Endothelial cell of umbilical vein (primary cell): ENCODE results near the gene EBPL. TPM values are rescaled to one million over a fixed set of nuclear protein-coding genes. Genes with fewer than 3 reads are reported as not detected.

Experiments
- BruUV-seq: library from RNA; stranded (reverse); fragments of 400-500 nt; replicated peaks from 2 replicates; lab custom pipeline; 2021; lab: Mats Ljungman, UMichigan
- CTCF ChIA-PET: fragments of 300-600, 350-600 bp; sonication (Branson Sonifier 250); formaldehyde crosslinking; loops from one replicate; lab custom pipeline; 2021; ENCODE audit warnings: antibody characterized with exemption, inconsistent platforms; lab: Charles Lee
- POLR2A ChIA-PET: fragments of 300-600, 350-600 bp; sonication (Branson Sonifier 250); formaldehyde crosslinking; loops from one replicate; lab custom pipeline; 2021; ENCODE audit warnings: antibody characterized with exemption, inconsistent platforms; lab: Charles Lee
- DNase-seq: peaks from one replicate; pipeline ENCODE4 v3.0.0-alpha.2; 2011; ENCODE audit warnings: low read depth, low spot score
- FAIRE-seq: peaks from 2 replicates; lab custom pipeline; 2011; peaks lifted over from hg19 to GRCh38; lab: Jason Lieb, UNC
- H2AFZ ChIP-seq: 2 replicates; pipeline ENCODE4 v1.6.0; 2012; ENCODE audit warnings: low read depth, low read length, control low read depth, inconsistent platforms
- H3K27ac ChIP-seq: 2 replicates; pipeline ENCODE4 v1.5.1; 2011; ENCODE audit warnings: low read depth, mild to moderate bottlenecking, control low read depth, low read length, moderate library complexity; ENCODE audit not compliant: insufficient read depth
- H3K27me3 ChIP-seq, 2 experiments: 2 replicates each; pipeline versions ENCODE4 v1.6.0 to v1.6.1; 2011; ENCODE audit warnings: low read length in 2 of 2, mixed read lengths in 1 of 2; ENCODE audit not compliant: control insufficient read depth in 2 of 2, insufficient read depth in 2 of 2
- H3K36me3 ChIP-seq, 2 experiments: 2 replicates in 1 of 2; 3 replicates in 1 of 2; pipeline ENCODE4 v1.5.1; 2011; ENCODE audit warnings: low read length in 2 of 2, mild to moderate bottlenecking in 1 of 2, moderate library complexity in 1 of 2; ENCODE audit not compliant: control insufficient read depth in 2 of 2, insufficient read depth in 2 of 2; ENCODE audit errors: extremely low read depth in 1 of 2
- H3K4me1 ChIP-seq: 3 replicates; pipeline ENCODE4 v1.5.1; 2011; ENCODE audit warnings: mild to moderate bottlenecking, low read length; ENCODE audit not compliant: control insufficient read depth, insufficient read depth; ENCODE audit errors: extremely low read depth
- H3K4me2 ChIP-seq: 2 replicates; pipeline ENCODE4 v1.6.1; 2011; ENCODE audit warnings: low read length, control low read depth, mixed read lengths; ENCODE audit not compliant: insufficient read depth
- H3K4me3 ChIP-seq, 3 experiments: fragments of 200-600 bp in 1 of 3; sonication (generic), shearing (Covaris generic) in 1 of 3; replicated peaks in 1 of 3; 2 replicates each; pipeline ENCODE4 v1.5.1; 2011 to 2016; ENCODE audit warnings: control low read depth in 3 of 3, low read length in 3 of 3, mild to moderate bottlenecking in 2 of 3, inconsistent platforms in 1 of 3, low read depth in 1 of 3, moderate library complexity in 1 of 3; ENCODE audit not compliant: insufficient read depth in 1 of 3
- H3K79me2 ChIP-seq: 2 replicates; pipeline ENCODE4 v1.6.0; 2012; ENCODE audit warnings: low read length, inconsistent platforms; ENCODE audit not compliant: control insufficient read depth, insufficient read depth
- H3K9ac ChIP-seq: replicated peaks from 2 replicates; pipeline ENCODE3; 2011; ENCODE audit warnings: low read length, control low read depth; ENCODE audit not compliant: insufficient read depth; ENCODE audit errors: extremely low read depth
- H3K9me1 ChIP-seq: replicated peaks from 3 replicates; pipeline ENCODE4 v1.6.0; 2011; ENCODE audit warnings: mild to moderate bottlenecking, low read length; ENCODE audit not compliant: control insufficient read depth, insufficient read depth; ENCODE audit errors: extremely low read depth
- H3K9me3 ChIP-seq: replicated peaks from 2 replicates; pipeline ENCODE4 v1.5.1; 2012; ENCODE audit warnings: low read length, inconsistent platforms; ENCODE audit not compliant: control insufficient read depth, insufficient read depth
- H4K20me1 ChIP-seq: replicated peaks from 2 replicates; pipeline ENCODE3; 2011; ENCODE audit warnings: mild to moderate bottlenecking, low read length; ENCODE audit not compliant: control insufficient read depth, insufficient read depth; ENCODE audit errors: extremely low read depth
- CTCF ChIP-seq, 2 donors: IDR thresholded peaks; 1 replicate in 1 of 2; 2 replicates in 1 of 2; pipeline ENCODE4 v1.5.1; 2011; ENCODE audit warnings: low read length in 2 of 2, mild to moderate bottlenecking in 2 of 2, moderate library complexity in 2 of 2, control low read depth in 1 of 2, inconsistent platforms in 1 of 2, low read depth in 1 of 2; ENCODE audit not compliant: insufficient read depth in 1 of 2; ENCODE audit errors: extremely low read depth in 1 of 2
- EZH2 ChIP-seq: IDR thresholded peaks from 2 replicates; pipeline ENCODE4 v1.6.1; 2012; ENCODE audit warnings: borderline replicate concordance, low read depth, mild to moderate bottlenecking, moderate library complexity, low read length, inconsistent platforms; ENCODE audit not compliant: severe bottlenecking
- FOS ChIP-seq: IDR thresholded peaks from 2 replicates; pipeline ENCODE4 v1.6.1; 2011; ENCODE audit warnings: mild to moderate bottlenecking, low read length, moderate library complexity, borderline replicate concordance; ENCODE audit not compliant: insufficient read depth
- GATA2 ChIP-seq: IDR thresholded peaks from 2 replicates; pipeline ENCODE4 v1.7.0; 2011; ENCODE audit warnings: low read depth, mild to moderate bottlenecking, moderate library complexity, mixed read lengths, low read length; ENCODE audit not compliant: insufficient read length, insufficient read depth
- JUN ChIP-seq: IDR thresholded peaks from 2 replicates; pipeline ENCODE4 v1.6.1; 2011; ENCODE audit warnings: borderline replicate concordance, low read depth; ENCODE audit not compliant: insufficient read length, insufficient read depth
- MYC ChIP-seq: IDR thresholded peaks from one replicate; pipeline ENCODE4 v1.6.1; 2011; ENCODE audit warnings: mild to moderate bottlenecking, low read depth, low read length
- POLR2A ChIP-seq: IDR thresholded peaks from 2 replicates; pipeline ENCODE4 v1.6.1; 2012; ENCODE audit warnings: low read depth, mild to moderate bottlenecking, control low read depth, low read length
- POLR2AphosphoS5 ChIP-seq: IDR thresholded peaks from 2 replicates; pipeline ENCODE4 v1.6.1; 2012; ENCODE audit warnings: low read depth, mild to moderate bottlenecking, control low read depth, low read length, moderate library complexity; ENCODE audit not compliant: insufficient read depth
- dilution Hi-C: fragments of 300-500 bp; cut with MboI; formaldehyde crosslinking; loops from one replicate; pipeline ENCODE4 v1.15.0; 2019; ENCODE audit warnings: low sequenced_read_pairs; ENCODE audit not compliant: extremely low pct_ligation_motif_present
- intact Hi-C: fragments of 100-400 bp; cut with micrococcal nuclease; formaldehyde crosslinking; loops from one replicate; pipeline ENCODE4 v1.10.0; 2022
- polyA plus RNA-seq, 4 experiments: library from polyadenylated mRNA; depleted of rRNA in 3 of 4; stranded (reverse) in 3 of 4; unstranded in 1 of 4; fragments of >200 nt; gene quantifications; 2 replicates each; pipeline versions ENCODE4 v1.2.1 to v1.2.3, GENCODE V29; 2011 to 2012; ENCODE audit warnings: missing spikeins in 1 of 4
- total RNA-seq: library from RNA; stranded (reverse); gene quantifications from 2 replicates; pipeline ENCODE4 v1.2.3, GENCODE V29; 2021
- TF ChIP-seq, protein P1 (sequence below): IDR thresholded peaks from 2 replicates; pipeline ENCODE4 v1.6.1; 2011; ENCODE audit not compliant: insufficient read depth, insufficient read length

Gene EBPL
- total and polyA plus RNA-seq, 2 donors (not counting 3 experiments of a cell fraction or from before 2014, with no cell fraction given): 75.5 to 159 TPM

DNA sequence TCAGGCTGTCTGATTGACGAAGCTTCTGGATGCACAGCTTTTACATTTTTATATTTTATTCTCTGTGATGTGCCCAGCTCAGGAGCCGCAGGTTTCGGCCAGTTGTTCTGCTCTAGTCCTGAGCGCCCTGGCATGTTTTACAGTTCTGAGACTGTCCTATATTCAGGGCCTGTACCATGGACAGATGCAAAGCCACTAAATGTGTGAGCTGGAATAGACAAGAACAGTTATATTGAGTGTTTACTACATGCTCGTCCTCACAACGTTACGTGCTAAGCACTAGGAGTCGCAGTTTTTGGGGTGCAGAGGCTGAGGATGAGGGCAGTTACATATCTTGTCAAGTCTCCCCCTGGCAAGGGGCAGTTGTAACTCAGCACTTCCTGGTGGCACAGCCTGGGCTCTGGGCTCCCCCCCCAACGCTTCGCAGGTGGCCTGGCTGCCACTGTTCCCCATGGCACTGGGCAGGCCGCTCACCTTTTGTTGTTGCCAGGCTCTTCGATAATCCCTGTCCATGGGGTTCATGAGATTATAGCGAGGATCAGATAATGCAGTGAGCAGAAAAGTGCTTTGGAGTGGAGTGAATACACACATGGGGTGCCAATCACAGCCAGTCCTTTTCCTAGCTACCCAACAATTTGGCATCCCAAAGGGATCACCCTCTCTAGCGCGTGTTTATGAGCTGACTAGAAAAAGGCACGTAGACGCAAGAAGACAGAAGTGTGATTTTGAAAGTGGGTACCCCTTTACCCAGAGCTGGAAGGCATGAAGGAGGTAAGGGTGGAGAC, 39.5 kb downstream of the EBPL start:
- no peak overlapping the region for H2AFZ ChIP-seq
- H3K79me2 ChIP-seq: no peaks in the 10 kb centered on the region
- ChIA-PET CTCF (interaction anchor here (0.6 to 1.4 kb wide), 5 partner anchors 13 to 1260 kb away, joined by 3 read pairs; no protein-coding TSS in a partner anchor), POLR2A (no interaction called here)
- H4K20me1 ChIP-seq: no peaks in the 10 kb centered on the region
- no peak overlapping the region for H3K9ac ChIP-seq
- FAIRE-seq (no peak), DNase-seq (no peak)
- H3K27ac ChIP-seq: no peak overlapping the region
- dilution Hi-C loops (no loop called here), intact Hi-C loops (loop anchor here (1.0 to 5.0 kb wide), 2 partner anchors 141 to 197 kb away; partner anchors contain the start of gene KPNA3)
- H3K36me3 ChIP-seq: no peaks in the 10 kb centered on the region
- no peak overlapping the region for H3K4me3 ChIP-seq
- H3K4me2 ChIP-seq: no peak overlapping the region
- peaks cover 12% of the 10 kb centered on the region for H3K4me1 ChIP-seq
- TF ChIP-seq EZH2 (no peak), CTCF (IDR thresholded peaks at IDR 0.05; ENCODE audit: extremely low read depth in 1 of 2, insufficient read depth in 1 of 2, low read depth in 1 of 2, low read length in 2 of 2) (no peak), JUN (no peak), POLR2AphosphoS5 (no peak), GATA2 (no peak), POLR2A (no peak), MYC (no peak), FOS (no peak)
- TF ChIP-seq, protein P1, sequence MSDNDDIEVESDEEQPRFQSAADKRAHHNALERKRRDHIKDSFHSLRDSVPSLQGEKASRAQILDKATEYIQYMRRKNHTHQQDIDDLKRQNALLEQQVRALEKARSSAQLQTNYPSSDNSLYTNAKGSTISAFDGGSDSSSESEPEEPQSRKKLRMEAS: no peak
- BruUV-seq: no TSS peak
- H3K9me3 ChIP-seq: no peaks in the 10 kb centered on the region
- no peaks in the 10 kb centered on the region for H3K27me3 ChIP-seq
- no peaks in the 10 kb centered on the region for H3K9me1 ChIP-seq
